ENCODE data around the gene SYNGR3. TPM values are rescaled to one million over a fixed set of nuclear protein-coding genes. Genes with fewer than 3 reads are reported as not detected.

Gene SYNGR3
- total and polyA plus RNA-seq, 2 of the 13 experiments (the other 11 are each of a cell fraction or from before 2014, with no cell fraction given) = 0.97 to 5.7 TPM

- TF ChIP-seq, protein P1, sequence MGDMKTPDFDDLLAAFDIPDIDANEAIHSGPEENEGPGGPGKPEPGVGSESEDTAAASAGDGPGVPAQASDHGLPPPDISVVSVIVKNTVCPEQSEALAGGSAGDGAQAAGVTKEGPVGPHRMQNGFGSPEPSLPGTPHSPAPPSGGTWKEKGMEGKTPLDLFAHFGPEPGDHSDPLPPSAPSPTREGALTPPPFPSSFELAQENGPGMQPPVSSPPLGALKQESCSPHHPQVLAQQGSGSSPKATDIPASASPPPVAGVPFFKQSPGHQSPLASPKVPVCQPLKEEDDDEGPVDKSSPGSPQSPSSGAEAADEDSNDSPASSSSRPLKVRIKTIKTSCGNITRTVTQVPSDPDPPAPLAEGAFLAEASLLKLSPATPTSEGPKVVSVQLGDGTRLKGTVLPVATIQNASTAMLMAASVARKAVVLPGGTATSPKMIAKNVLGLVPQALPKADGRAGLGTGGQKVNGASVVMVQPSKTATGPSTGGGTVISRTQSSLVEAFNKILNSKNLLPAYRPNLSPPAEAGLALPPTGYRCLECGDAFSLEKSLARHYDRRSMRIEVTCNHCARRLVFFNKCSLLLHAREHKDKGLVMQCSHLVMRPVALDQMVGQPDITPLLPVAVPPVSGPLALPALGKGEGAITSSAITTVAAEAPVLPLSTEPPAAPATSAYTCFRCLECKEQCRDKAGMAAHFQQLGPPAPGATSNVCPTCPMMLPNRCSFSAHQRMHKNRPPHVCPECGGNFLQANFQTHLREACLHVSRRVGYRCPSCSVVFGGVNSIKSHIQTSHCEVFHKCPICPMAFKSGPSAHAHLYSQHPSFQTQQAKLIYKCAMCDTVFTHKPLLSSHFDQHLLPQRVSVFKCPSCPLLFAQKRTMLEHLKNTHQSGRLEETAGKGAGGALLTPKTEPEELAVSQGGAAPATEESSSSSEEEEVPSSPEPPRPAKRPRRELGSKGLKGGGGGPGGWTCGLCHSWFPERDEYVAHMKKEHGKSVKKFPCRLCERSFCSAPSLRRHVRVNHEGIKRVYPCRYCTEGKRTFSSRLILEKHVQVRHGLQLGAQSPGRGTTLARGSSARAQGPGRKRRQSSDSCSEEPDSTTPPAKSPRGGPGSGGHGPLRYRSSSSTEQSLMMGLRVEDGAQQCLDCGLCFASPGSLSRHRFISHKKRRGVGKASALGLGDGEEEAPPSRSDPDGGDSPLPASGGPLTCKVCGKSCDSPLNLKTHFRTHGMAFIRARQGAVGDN (CRISPR knock-in tag; IDR thresholded peaks at IDR 0.05) = peak; percentile 91
- TF ChIP-seq NFKB2 (CRISPR knock-in tag; IDR thresholded peaks at IDR 0.05; ENCODE audit: borderline replicate concordance) = peak; percentile 82; the same call in 1 of the 2 replicates
- TF ChIP-seq ZNF33A (CRISPR knock-in tag; IDR thresholded peaks at IDR 0.05; ENCODE audit: borderline replicate concordance) = no peak
- peak; percentile 92 for TF ChIP-seq KMT2B (CRISPR knock-in tag; IDR thresholded peaks at IDR 0.05)
- peak; percentile 88 for TF ChIP-seq RXRA (CRISPR knock-in tag; IDR thresholded peaks at IDR 0.05)
- TF ChIP-seq, protein P2, sequence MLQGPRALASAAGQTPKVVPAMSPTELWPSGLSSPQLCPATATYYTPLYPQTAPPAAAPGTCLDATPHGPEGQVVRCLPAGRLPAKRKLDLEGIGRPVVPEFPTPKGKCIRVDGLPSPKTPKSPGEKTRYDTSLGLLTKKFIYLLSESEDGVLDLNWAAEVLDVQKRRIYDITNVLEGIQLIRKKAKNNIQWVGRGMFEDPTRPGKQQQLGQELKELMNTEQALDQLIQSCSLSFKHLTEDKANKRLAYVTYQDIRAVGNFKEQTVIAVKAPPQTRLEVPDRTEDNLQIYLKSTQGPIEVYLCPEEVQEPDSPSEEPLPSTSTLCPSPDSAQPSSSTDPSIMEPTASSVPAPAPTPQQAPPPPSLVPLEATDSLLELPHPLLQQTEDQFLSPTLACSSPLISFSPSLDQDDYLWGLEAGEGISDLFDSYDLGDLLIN (CRISPR knock-in tag; IDR thresholded peaks at IDR 0.05; ENCODE audit: borderline replicate concordance) = 0 out of 2 replicates have a peak, but pooled peaks have one; percentile 84
- peak; percentile 98 for TF ChIP-seq THAP11 (CRISPR knock-in tag; IDR thresholded peaks at IDR 0.05)
- TF ChIP-seq POGK (CRISPR knock-in tag; conservative IDR thresholded peaks at IDR 0.05) = peak; percentile 98
- TF ChIP-seq IKZF4 (CRISPR knock-in tag; IDR thresholded peaks at IDR 0.05; ENCODE audit: borderline replicate concordance, low read depth, not compliant biosample characterization) = peak; percentile 61
- no peak for TF ChIP-seq ISX (CRISPR knock-in tag; conservative IDR thresholded peaks at IDR 0.05)
- TF ChIP-seq, protein P3, sequence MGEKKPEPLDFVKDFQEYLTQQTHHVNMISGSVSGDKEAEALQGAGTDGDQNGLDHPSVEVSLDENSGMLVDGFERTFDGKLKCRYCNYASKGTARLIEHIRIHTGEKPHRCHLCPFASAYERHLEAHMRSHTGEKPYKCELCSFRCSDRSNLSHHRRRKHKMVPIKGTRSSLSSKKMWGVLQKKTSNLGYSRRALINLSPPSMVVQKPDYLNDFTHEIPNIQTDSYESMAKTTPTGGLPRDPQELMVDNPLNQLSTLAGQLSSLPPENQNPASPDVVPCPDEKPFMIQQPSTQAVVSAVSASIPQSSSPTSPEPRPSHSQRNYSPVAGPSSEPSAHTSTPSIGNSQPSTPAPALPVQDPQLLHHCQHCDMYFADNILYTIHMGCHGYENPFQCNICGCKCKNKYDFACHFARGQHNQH (CRISPR knock-in tag; IDR thresholded peaks at IDR 0.05) = peak; percentile 96
- peak; percentile 71 for TF ChIP-seq ZNF263 (CRISPR knock-in tag; IDR thresholded peaks at IDR 0.05)
- TF ChIP-seq FOXA1 (IDR thresholded peaks at IDR 0.05) = no peak
- peak; percentile 64; the same call in 1 of the 2 replicates for TF ChIP-seq FOXA1 (CRISPR knock-in tag; IDR thresholded peaks at IDR 0.05)
- TF ChIP-seq NRL (CRISPR knock-in tag; IDR thresholded peaks at IDR 0.05; ENCODE audit: borderline replicate concordance) = peak; percentile 49
- no peak for TF ChIP-seq ZFP82 (CRISPR knock-in tag; IDR thresholded peaks at IDR 0.05; ENCODE audit: borderline replicate concordance)
- peak; percentile 97 for TF ChIP-seq ZGPAT (CRISPR knock-in tag; IDR thresholded peaks at IDR 0.05)
- no peak for TF ChIP-seq ZNF121 (CRISPR knock-in tag; IDR thresholded peaks at IDR 0.05)
- peak; percentile 88 for TF ChIP-seq RBFOX2 (IDR thresholded peaks at IDR 0.05; ENCODE audit: low read depth, low read length)
- TF ChIP-seq TBL1XR1 (IDR thresholded peaks at IDR 0.05; ENCODE audit: borderline replicate concordance, low read length, partially characterized antibody) = no peak
These were observed 17.8 kb upstream of the SYNGR3 start, which contains the start of gene TBL3 (continued) for GRCh38 chr16:1971796-1972489.

Measured in HepG2 (cell line).